Renal cortical epithelial cell (primary cell): ENCODE measurements around the gene USP28. TPM values are rescaled to one million over a fixed set of nuclear protein-coding genes. Genes with fewer than 3 reads are reported as not detected.
"Not testable (repeated sequence)": the region's sequence is repeated elsewhere in the genome, so short reads cannot be mapped to it uniquely, and the experiment has no call there.

Experiments
- DNase-seq: peaks from one replicate; pipeline ENCODE4 v3.0.0-alpha.2; 2011; ENCODE audit warnings: low read depth
- total RNA-seq: library from RNA; depleted of rRNA; stranded (reverse); fragments of >200 nt; gene quantifications from 2 replicates; pipeline ENCODE4 v1.2.3, GENCODE V29; 2014

The USP28 gene
- total RNA-seq, 1 donor from 2014 or later = 39.4 TPM

DNA sequence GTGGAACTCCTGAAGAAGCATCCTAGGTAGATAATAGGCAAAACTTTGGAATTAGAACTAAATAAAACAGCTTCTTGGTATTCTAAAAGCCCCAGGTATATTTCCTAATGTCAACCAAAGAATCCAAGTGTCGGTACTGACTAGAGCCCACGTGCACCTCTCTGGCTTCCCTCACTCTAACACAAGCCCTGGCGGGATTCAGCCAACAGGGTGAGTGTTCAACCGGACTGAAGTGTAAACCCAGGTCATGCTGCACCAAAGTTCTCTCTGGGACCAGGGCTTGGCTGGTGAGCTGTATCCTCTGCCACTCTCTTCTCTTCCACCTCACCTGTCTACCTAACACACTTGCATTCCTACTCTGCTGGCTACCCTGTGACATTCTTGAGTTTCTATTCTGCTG lies 40.1 kb downstream of the USP28 start:
- DNase-seq = no peak

- DNase-seq = no peak
Measured at GRCh38 chr11:113833151-113833550, 42.2 kb downstream of the USP28 start.

- DNase-seq = no peak
Measured at GRCh38 chr11:113831314-113831713, 44.1 kb downstream of the USP28 start.

DNA sequence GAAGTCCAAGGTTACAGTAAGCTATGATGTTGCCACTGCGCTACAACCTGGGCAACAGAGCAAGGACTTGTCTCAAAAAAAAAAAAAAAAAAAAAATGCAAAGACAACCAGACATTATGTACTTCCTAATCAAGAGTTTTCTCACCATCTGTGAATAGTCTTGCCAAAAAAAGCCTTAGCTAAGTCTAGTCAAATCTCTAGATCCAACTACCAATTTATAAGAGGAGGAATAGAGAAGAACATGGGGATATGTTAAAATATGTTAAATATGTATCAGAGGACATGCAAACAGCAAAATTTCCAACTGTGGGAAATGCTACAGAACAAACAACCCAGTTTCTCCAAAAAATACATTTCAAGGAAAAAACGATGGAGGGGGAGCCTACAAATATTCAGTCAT lies 45.6 kb downstream of the USP28 start:
- DNase-seq = no peak

DNA sequence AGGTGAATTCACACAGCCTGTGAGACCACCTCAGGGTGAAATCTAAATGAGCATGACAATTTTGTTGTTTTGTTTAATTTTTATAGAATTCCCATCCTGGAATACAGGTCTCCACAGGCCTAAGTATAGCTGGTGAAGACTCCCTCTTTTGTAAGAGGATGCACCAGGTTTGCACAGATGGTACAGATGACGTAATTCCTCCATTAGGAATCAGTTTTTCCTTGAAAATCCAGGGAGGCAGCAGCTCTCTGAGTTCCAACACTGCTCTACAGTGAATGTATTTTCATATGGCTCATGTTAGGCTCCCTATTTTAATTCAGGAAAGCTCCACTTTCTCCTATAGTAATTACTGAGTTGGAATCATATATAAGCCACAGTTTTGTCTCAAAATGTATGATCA lies 47.2 kb downstream of the USP28 start:
- DNase-seq = no peak

- DNase-seq = no peak
Measured at GRCh38 chr11:113827477-113827876, 47.9 kb downstream of the USP28 start.

DNA sequence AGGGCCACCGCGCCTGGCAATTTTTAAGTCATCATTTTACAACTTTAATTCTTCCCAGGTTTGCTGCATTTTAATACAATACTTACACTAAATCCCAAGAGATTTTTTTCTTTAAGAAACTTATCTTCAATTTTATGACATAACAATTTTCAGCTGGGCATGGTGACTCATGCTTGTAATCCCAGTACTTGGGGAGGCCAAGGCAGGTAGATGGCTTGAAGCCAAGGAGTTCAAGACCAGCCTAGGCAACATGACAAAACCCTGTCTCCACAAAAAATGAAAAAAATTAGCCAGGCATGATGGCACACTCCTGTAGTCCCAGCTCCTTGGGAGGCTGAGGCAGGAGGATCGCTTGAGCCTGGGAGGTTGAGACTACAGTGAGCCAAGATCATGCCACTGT lies 56.9 kb downstream of the USP28 start:
- DNase-seq = no peak

DNA sequence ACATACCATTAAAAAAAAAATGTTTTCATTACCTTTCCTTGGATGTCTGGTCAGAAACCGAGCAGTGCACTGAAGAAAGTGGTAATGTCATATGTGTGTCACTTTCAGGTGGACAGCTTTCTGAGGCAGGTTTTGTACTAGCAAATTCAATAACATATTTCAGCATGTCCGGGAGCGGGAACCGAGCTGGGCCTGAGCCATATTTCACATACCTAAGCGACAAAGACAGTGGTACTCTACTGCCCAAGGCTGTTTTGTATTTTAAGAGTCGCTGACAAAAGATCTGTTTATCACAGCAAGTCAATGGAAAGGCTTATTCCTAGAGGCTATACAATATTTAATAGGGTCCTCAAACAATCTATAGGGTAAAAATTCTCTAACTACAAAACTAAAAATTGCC lies 57.7 kb downstream of the USP28 start:
- no peak for DNase-seq

DNA sequence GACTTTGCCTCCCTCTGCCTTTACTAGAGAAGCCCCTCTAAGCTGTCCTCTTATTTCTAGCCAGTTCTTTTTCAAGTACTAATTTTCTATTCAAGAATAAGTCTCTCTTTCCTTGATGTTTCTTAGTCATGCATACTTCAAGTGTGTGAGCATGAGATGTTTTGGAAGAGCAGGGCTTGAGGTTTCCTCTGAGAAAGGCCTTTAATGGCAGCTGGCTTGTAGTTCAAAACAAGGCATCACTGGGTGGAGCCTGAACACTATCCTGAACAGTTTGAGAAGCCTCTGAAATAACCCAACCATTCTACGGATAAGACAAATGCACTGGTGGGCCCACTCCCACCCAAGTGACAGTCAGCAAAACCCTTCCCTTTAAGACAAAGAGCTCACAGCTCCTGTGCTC lies 58.2 kb downstream of the USP28 start:
- no peak for DNase-seq

- no peak for DNase-seq
Measured at GRCh38 chr11:113814181-113814580, 61.2 kb downstream of the USP28 start.

DNA sequence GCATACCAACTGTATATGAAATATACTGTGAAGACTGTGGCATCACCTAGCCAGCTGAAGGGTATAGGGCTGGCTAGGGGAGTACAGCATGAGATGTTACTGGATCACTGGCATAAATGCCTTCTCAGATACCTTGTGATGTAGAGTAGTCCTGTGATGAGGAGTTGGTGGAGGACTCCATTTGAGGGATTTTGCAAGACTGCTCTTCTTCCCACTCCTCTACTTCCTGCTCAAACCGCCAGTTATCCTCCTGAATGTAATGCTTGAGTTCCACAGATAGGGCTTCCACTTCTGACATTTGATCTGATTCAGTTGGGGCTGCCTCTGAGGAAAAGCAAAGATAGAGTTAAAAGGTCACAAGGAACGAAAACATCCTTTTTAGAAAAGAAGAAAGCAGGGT lies 66.4 kb downstream of the USP28 start:
- no peak for DNase-seq

- peak; percentile 8 for DNase-seq
Measured at GRCh38 chr11:113806406-113806805, 69.0 kb downstream of the USP28 start.

DNA sequence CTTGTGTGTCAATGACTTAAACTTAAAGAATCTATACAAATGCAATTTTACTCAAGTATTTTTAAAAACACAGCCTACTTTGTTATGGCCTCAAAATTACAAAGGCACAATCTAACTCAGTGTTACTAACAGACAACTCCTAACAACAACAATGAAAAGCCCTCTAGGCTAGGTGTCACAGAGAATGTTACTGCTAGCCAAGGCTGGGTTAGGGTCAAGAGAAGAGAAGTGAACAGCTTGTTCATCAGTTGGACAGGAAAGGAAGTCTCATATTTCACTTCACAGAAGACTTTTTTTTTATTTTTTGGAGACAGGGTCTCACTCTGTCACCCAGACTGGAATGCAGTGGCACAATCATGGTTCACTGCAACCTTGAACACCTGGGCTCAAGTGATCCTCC lies 69.7 kb downstream of the USP28 start:
- no peak for DNase-seq

GRCh38 chr11:113802621-113803020 lies 72.8 kb downstream of the USP28 start:
- DNase-seq = no peak

- DNase-seq = peak; percentile 49
Measured at GRCh38 chr11:113796663-113797259, 78.6 kb downstream of the USP28 start.

- no peak for DNase-seq
Measured at GRCh38 chr11:113789675-113790320, 85.6 kb downstream of the USP28 start.

DNA sequence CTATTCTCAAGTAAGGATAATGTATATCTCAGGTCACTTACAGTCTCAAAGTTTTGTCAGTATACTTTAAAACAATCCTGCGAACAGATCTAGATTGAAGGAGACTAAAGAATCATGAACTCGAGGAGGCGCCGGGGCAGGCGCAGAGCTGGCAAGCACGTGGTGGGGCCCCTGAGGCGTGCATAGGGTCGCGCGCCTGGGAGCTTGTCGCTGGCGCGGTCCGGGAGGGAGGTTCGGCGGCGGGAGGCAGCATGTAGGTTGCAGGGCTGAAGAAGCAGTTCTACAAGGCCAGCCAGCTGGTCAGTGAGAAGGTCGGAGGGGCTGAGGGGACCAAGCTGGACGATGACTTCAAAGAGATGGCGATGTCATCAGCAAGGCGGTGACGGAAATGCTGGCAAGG lies 86.4 kb downstream of the USP28 start:
- DNase-seq = not testable (repeated sequence)

- DNase-seq = no peak
Measured at GRCh38 chr11:113782134-113782533, 93.2 kb downstream of the USP28 start.

- DNase-seq = no peak
Measured at GRCh38 chr11:113781682-113782081, 93.7 kb downstream of the USP28 start.

DNA sequence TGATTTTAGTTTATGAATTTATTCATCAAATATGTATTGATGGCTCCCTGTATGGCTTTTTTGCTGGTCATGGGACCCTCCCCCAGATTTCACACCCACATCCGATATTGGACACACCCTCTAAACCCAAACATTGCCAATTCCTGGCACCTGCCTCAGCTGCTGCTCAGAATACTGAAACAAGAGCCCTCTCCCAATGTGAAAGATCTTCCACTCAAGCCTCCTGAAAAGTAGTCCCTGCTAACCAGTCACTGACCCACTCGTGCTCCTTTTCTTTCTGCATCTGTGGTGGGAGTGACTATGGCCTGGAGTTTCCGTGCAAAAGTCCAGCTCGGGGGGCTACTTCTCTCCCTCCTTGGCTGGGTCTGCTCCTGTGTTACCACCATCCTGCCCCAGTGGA lies 95.9 kb downstream of the USP28 start, which contains the start of gene CLDN25:
Gene CLDN25, plus strand, starts transcription at position 301 of the 400 bp plus-strand sequence. Its CDS starts 0 bp downstream, at position 301.
- DNase-seq = no peak

- peak; percentile 94 for DNase-seq
Measured at GRCh38 chr11:113778111-113778910, 97.1 kb downstream of the USP28 start.

GRCh38 chr11:113774174-113774503 lies 101.2 kb downstream of the USP28 start:
- no peak for DNase-seq
